Esophagus mucosa (tissue), 1 donor: Measurements from ENCODE around the gene FAM25C. TPM values are rescaled to one million over a fixed set of nuclear protein-coding genes. Genes with fewer than 3 reads are reported as not detected.
"Not testable (repeated sequence)": the region's sequence is repeated elsewhere in the genome, so short reads cannot be mapped to it uniquely, and the experiment has no call there.

ENCODE experiments used
- ATAC-seq: fragments of 200-7000 bp; cut with Tn5 transposase; one replicate; pipeline ENCODE4 v1.9.1; 2020
- total RNA-seq: library from RNA; stranded (reverse); gene quantifications from one replicate; pipeline ENCODE4 v1.2.4, GENCODE V29; 2023
- donor health status: DM: yes; HTN: yes; CAD: no.

Gene FAM25C
- total RNA-seq, 1 donor from 2014 or later = not detected

GRCh38 chr10:47957158-47957557, 42.4 kb downstream of the FAM25C start:
- peak; percentile 24 for ATAC-seq

GRCh38 chr10:47947424-47947823, 52.2 kb downstream of the FAM25C start:
- not testable (repeated sequence) for ATAC-seq

Other genes with a start within 250 kb of the FAM25C start
- gene SYT15B, start 236.2 kb downstream of the FAM25C start, total RNA-seq = 0.88 TPM
- not detected for gene NPY4R2, start 81.1 kb downstream of the FAM25C start, total RNA-seq